ENCODE results near the gene PDZD2.

DNA sequence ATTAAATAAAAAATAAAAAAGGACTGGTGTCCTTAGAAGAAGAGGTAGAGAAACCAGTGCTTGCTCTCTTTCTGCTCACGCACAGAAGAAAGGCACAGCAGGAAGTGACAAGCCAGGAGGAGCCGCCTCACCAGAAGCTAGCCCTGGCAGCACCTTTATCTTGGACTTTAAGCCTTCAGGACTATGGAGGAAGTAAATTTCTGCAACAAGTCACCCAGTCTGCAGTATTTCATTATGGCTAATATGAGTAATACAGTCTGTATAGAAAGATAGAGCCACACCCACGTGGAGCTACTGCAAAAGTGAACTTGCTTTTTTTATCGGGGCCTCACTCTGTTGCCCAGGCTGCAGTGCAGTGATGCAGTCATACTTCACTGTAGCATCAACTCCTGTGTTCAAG is 68.4 kb downstream of the PDZD2 start:
- TF ChIP-seq, protein P1, sequence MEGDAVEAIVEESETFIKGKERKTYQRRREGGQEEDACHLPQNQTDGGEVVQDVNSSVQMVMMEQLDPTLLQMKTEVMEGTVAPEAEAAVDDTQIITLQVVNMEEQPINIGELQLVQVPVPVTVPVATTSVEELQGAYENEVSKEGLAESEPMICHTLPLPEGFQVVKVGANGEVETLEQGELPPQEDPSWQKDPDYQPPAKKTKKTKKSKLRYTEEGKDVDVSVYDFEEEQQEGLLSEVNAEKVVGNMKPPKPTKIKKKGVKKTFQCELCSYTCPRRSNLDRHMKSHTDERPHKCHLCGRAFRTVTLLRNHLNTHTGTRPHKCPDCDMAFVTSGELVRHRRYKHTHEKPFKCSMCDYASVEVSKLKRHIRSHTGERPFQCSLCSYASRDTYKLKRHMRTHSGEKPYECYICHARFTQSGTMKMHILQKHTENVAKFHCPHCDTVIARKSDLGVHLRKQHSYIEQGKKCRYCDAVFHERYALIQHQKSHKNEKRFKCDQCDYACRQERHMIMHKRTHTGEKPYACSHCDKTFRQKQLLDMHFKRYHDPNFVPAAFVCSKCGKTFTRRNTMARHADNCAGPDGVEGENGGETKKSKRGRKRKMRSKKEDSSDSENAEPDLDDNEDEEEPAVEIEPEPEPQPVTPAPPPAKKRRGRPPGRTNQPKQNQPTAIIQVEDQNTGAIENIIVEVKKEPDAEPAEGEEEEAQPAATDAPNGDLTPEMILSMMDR (IDR thresholded peaks at IDR 0.05; ENCODE audit: low read depth, low read length) = no peak
- TF ChIP-seq EZH2phosphoT487 (IDR thresholded peaks at IDR 0.05; ENCODE audit: low read depth) = no peak

Measured in OCI-LY3 (cell line).